GM18505 (cell line): ENCODE measurements around the gene SLCO3A1.
"Not testable (repeated sequence)": the region's sequence is repeated elsewhere in the genome, so short reads cannot be mapped to it uniquely, and the experiment has no call there.

ENCODE experiments used
- ATAC-seq: cut with Tn5 transposase; IDR thresholded peaks from one replicate; pipeline ENCODE4 v1.9.1; 2021; ENCODE audit not compliant: unreplicated experiment
- POLR2A ChIP-seq: IDR thresholded peaks from 4 replicates; pipeline ENCODE4 v1.6.1; 2011; ENCODE audit warnings: borderline replicate concordance; ENCODE audit not compliant: insufficient read depth, insufficient read length; ENCODE audit errors: extremely low read depth

The SLCO3A1 gene

GRCh38 chr15:92059036-92059970 is 205.8 kb downstream of the SLCO3A1 start:
- no peak for ATAC-seq
- no peak for TF ChIP-seq POLR2A

GRCh38 chr15:92059971-92060311 is 206.4 kb downstream of the SLCO3A1 start:
- ATAC-seq = not testable (repeated sequence)

GRCh38 chr15:92061511-92062195 is 208.1 kb downstream of the SLCO3A1 start:
- no peak for TF ChIP-seq POLR2A
- ATAC-seq = no peak

GRCh38 chr15:92062505-92062904 is 209.0 kb downstream of the SLCO3A1 start:
- no peak for TF ChIP-seq POLR2A
- ATAC-seq = no peak

- no peak for ATAC-seq
- TF ChIP-seq POLR2A = no peak
These were observed 214.6 kb downstream of the SLCO3A1 start for GRCh38 chr15:92068121-92068520.

GRCh38 chr15:92069308-92070250 is 216.1 kb downstream of the SLCO3A1 start:
- no peak for TF ChIP-seq POLR2A
- ATAC-seq = peak; percentile 47

- ATAC-seq = not testable (repeated sequence)
These were observed 216.7 kb downstream of the SLCO3A1 start for GRCh38 chr15:92070251-92070650.

GRCh38 chr15:92071045-92071634 is 217.6 kb downstream of the SLCO3A1 start:
- no peak for ATAC-seq
- no peak for TF ChIP-seq POLR2A

GRCh38 chr15:92073044-92073785 is 219.7 kb downstream of the SLCO3A1 start:
- no peak for TF ChIP-seq POLR2A
- ATAC-seq = no peak

- TF ChIP-seq POLR2A = no peak
These were observed 220.6 kb downstream of the SLCO3A1 start for GRCh38 chr15:92074101-92074500.

GRCh38 chr15:92074646-92075045 is 221.1 kb downstream of the SLCO3A1 start:
- no peak for TF ChIP-seq POLR2A
- no peak for ATAC-seq

More at GRCh38 chr15:92074101-92074500, 220.6 kb downstream of the SLCO3A1 start:
- no peak for ATAC-seq

GRCh38 chr15:92075764-92076163 is 222.3 kb downstream of the SLCO3A1 start:
- ATAC-seq = no peak

More at GRCh38 chr15:92075764-92076163, 222.3 kb downstream of the SLCO3A1 start:
- TF ChIP-seq POLR2A = no peak
